Peyer's patch (tissue), 4 donors: Measurements from ENCODE around the gene ATP6V0A4. TPM values are rescaled to one million over a fixed set of nuclear protein-coding genes. Genes with fewer than 3 reads are reported as not detected.

ENCODE experiments used
- DNase-seq, 3 donors: peaks; one replicate each; pipeline ENCODE4 v3.0.0-alpha.2; 2017 to 2019
- H3K27ac ChIP-seq, 4 donors: fragments of 200-600 bp; sonication (generic); one replicate each; pipeline ENCODE4 v1.5.1; 2016 to 2019
- H3K27me3 ChIP-seq, 2 donors: fragments of 200-600 bp; sonication (generic); one replicate each; pipeline ENCODE4 v1.5.1; 2019
- H3K36me3 ChIP-seq, 3 donors: fragments of 200-600 bp; sonication (generic); one replicate each; pipeline ENCODE4 v1.5.1; 2016 to 2019
- H3K4me1 ChIP-seq, 4 donors: fragments of 200-600 bp; sonication (generic); one replicate each; pipeline ENCODE4 v1.5.1; 2016 to 2019
- H3K4me3 ChIP-seq, 4 donors: fragments of 200-600 bp; sonication (generic); 1 replicate in 3 of 4; 2 replicates in 1 of 4; pipeline ENCODE4 v1.5.1; 2016 to 2019; ENCODE audit warnings: mild to moderate bottlenecking in 1 of 4
- H3K9me3 ChIP-seq, 4 donors: fragments of 200-600 bp; sonication (generic); one replicate each; pipeline ENCODE4 v1.5.1; 2016 to 2019; ENCODE audit warnings: mild to moderate bottlenecking in 1 of 4
- CTCF ChIP-seq, 6 experiments: fragments of 450-650 bp in 4 of 6; fragments of 200-600 bp in 2 of 6; sonication (generic) in 1 of 6; IDR thresholded peaks; one replicate each; pipeline ENCODE4 v1.5.1; 2017 to 2019; ENCODE audit warnings: antibody characterized with exemption in 6 of 6, mild to moderate bottlenecking in 3 of 6, moderate library complexity in 1 of 6
- POLR2A ChIP-seq, 2 donors: fragments of 450-650 bp; IDR thresholded peaks; one replicate each; pipeline ENCODE4 v1.5.1; 2017; ENCODE audit warnings: antibody characterized with exemption in 2 of 2, mild to moderate bottlenecking in 2 of 2, moderate library complexity in 2 of 2
- total RNA-seq, 4 donors: library from RNA; depleted of rRNA; stranded (reverse); fragments of >200 nt; gene quantifications; one replicate each; pipeline ENCODE4 v1.1.0, GENCODE V29; 2016

ATP6V0A4 gene
- total RNA-seq, 4 donors from 2014 or later = 0.66 TPM; not detected in 3

GRCh38 chr7:138662991-138663320 is 135.0 kb downstream of the ATP6V0A4 start:
- DNase-seq = no peak
- Histone ChIP-seq H3K27ac (no peak overlapping the region), H3K9me3 (no peaks in the 10 kb centered on the region), H3K27me3 (no peaks in the 10 kb centered on the region), H3K4me1 (no peaks in the 10 kb centered on the region), H3K36me3 (no peaks in the 10 kb centered on the region), H3K4me3 (no peak overlapping the region)
- TF ChIP-seq CTCF (IDR thresholded peaks at IDR 0.05) (no peak), POLR2A (IDR thresholded peaks at IDR 0.05) (no peak)

- H3K27ac ChIP-seq = no peak overlapping the region
These were observed 135.7 kb downstream of the ATP6V0A4 start for GRCh38 chr7:138662076-138662990.

GRCh38 chr7:138661069-138661635 is 136.8 kb downstream of the ATP6V0A4 start:
- Histone ChIP-seq H3K4me3 (no peak overlapping the region), H3K27ac (no peak overlapping the region), H3K9me3 (no peaks in the 10 kb centered on the region), H3K27me3 (no peaks in the 10 kb centered on the region), H3K36me3 (no peaks in the 10 kb centered on the region), H3K4me1 (no peaks in the 10 kb centered on the region)
- no peak for DNase-seq
- TF ChIP-seq CTCF (IDR thresholded peaks at IDR 0.05) = no peak
- no peak for TF ChIP-seq POLR2A (IDR thresholded peaks at IDR 0.05)

More at GRCh38 chr7:138662076-138662990, 135.7 kb downstream of the ATP6V0A4 start:
- H3K9me3 ChIP-seq = no peaks in the 10 kb centered on the region
- H3K27me3 ChIP-seq = no peaks in the 10 kb centered on the region
- DNase-seq = no peak
- no peaks in the 10 kb centered on the region for H3K4me1 ChIP-seq
- H3K36me3 ChIP-seq = no peaks in the 10 kb centered on the region
- no peak overlapping the region for H3K4me3 ChIP-seq
- TF ChIP-seq CTCF (IDR thresholded peaks at IDR 0.05) (no peak), POLR2A (IDR thresholded peaks at IDR 0.05) (no peak)

GRCh38 chr7:138658889-138659288 is 139.1 kb downstream of the ATP6V0A4 start:
- no peaks in the 10 kb centered on the region for H3K27me3 ChIP-seq
- H3K4me1 ChIP-seq = no peaks in the 10 kb centered on the region
- peaks cover 0 to 10% (median 0%) of the 10 kb centered on the region in 4 donors for H3K9me3 ChIP-seq
- H3K27ac ChIP-seq = no peak overlapping the region
- DNase-seq = no peak
- TF ChIP-seq POLR2A (IDR thresholded peaks at IDR 0.05) (no peak), CTCF (IDR thresholded peaks at IDR 0.05) (no peak)
- no peaks in the 10 kb centered on the region for H3K36me3 ChIP-seq
- no peak overlapping the region for H3K4me3 ChIP-seq

GRCh38 chr7:138657854-138658386 is 140.1 kb downstream of the ATP6V0A4 start:
- Histone ChIP-seq H3K4me3 (no peak overlapping the region), H3K27ac (no peak overlapping the region), H3K9me3 (peaks cover 0 to 10% (median 0%) of the 10 kb centered on the region in 4 donors), H3K36me3 (no peaks in the 10 kb centered on the region), H3K27me3 (no peaks in the 10 kb centered on the region), H3K4me1 (no peaks in the 10 kb centered on the region)
- TF ChIP-seq CTCF (IDR thresholded peaks at IDR 0.05) = no peak
- TF ChIP-seq POLR2A (IDR thresholded peaks at IDR 0.05) = no peak
- DNase-seq = no peak
